Measurements from ENCODE around the gene APC2.

Gene APC2

GRCh38 chr19:1422360-1422759, 27.6 kb upstream of the APC2 start:
- TF ChIP-seq CTCF (IDR thresholded peaks at IDR 0.05; ENCODE audit: low read depth, low read length) = no peak
- H3K4me3 ChIP-seq (ENCODE audit: low read depth, low read length) = no peak overlapping the region

- no peak overlapping the region for H3K4me3 ChIP-seq (ENCODE audit: low read depth, low read length)
- TF ChIP-seq CTCF (IDR thresholded peaks at IDR 0.05; ENCODE audit: low read depth, low read length) = no peak
Observed at GRCh38 chr19:1422943-1423342, 27.0 kb upstream of the APC2 start.

GRCh38 chr19:1423436-1424191, 26.3 kb upstream of the APC2 start:
- no peak overlapping the region for H3K4me3 ChIP-seq (ENCODE audit: low read depth, low read length)
- TF ChIP-seq CTCF (IDR thresholded peaks at IDR 0.05; ENCODE audit: low read depth, low read length) = no peak

GRCh38 chr19:1424192-1424955, 25.5 kb upstream of the APC2 start:
- TF ChIP-seq CTCF (IDR thresholded peaks at IDR 0.05; ENCODE audit: low read depth, low read length) = no peak
- no peak overlapping the region for H3K4me3 ChIP-seq (ENCODE audit: low read depth, low read length)

- no peak for TF ChIP-seq CTCF (IDR thresholded peaks at IDR 0.05; ENCODE audit: low read depth, low read length)
- H3K4me3 ChIP-seq (ENCODE audit: low read depth, low read length) = no peak overlapping the region
Observed at GRCh38 chr19:1425102-1425837, 24.7 kb upstream of the APC2 start.

- H3K4me3 ChIP-seq (ENCODE audit: low read depth, low read length) = no peak overlapping the region
- no peak for TF ChIP-seq CTCF (IDR thresholded peaks at IDR 0.05; ENCODE audit: low read depth, low read length)
Observed at GRCh38 chr19:1425902-1426301, 24.0 kb upstream of the APC2 start.
